Measurements from ENCODE around the gene CNKSR3.

GRCh38 chr6:154445417-154445816 lies 65.1 kb downstream of the CNKSR3 start:
- TF ChIP-seq POLR2AphosphoS5 (IDR thresholded peaks at IDR 0.05; ENCODE audit: low read depth, low read length): no peak
- no peak for TF ChIP-seq FOXM1 (IDR thresholded peaks at IDR 0.05; ENCODE audit: low read depth)
- TF ChIP-seq FOSL2 (IDR thresholded peaks at IDR 0.05; ENCODE audit: borderline replicate concordance, low read depth): no peak
- TF ChIP-seq, protein P1, sequence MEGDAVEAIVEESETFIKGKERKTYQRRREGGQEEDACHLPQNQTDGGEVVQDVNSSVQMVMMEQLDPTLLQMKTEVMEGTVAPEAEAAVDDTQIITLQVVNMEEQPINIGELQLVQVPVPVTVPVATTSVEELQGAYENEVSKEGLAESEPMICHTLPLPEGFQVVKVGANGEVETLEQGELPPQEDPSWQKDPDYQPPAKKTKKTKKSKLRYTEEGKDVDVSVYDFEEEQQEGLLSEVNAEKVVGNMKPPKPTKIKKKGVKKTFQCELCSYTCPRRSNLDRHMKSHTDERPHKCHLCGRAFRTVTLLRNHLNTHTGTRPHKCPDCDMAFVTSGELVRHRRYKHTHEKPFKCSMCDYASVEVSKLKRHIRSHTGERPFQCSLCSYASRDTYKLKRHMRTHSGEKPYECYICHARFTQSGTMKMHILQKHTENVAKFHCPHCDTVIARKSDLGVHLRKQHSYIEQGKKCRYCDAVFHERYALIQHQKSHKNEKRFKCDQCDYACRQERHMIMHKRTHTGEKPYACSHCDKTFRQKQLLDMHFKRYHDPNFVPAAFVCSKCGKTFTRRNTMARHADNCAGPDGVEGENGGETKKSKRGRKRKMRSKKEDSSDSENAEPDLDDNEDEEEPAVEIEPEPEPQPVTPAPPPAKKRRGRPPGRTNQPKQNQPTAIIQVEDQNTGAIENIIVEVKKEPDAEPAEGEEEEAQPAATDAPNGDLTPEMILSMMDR (IDR thresholded peaks at IDR 0.05): no peak
- no peak for TF ChIP-seq SIN3A (IDR thresholded peaks at IDR 0.05; ENCODE audit: borderline replicate concordance, low read depth, low read length)
- no peak for TF ChIP-seq MXI1 (IDR thresholded peaks at IDR 0.05; ENCODE audit: low read depth, low read length)
- no peak for TF ChIP-seq TCF12 (IDR thresholded peaks at IDR 0.05)
- TF ChIP-seq NFIC (IDR thresholded peaks at IDR 0.05; ENCODE audit: borderline replicate concordance): no peak
- TF ChIP-seq GATA2 (CRISPR knock-in tag; IDR thresholded peaks at IDR 0.05): no peak
